OCI-M2 (cell line): Measurements from ENCODE around the gene TRIM52.

Experiments used
- DNase-seq: peaks from one replicate; lab custom pipeline; 2025; ENCODE audit not compliant: unreplicated experiment; lab: John Stamatoyannopoulos, UW

Gene TRIM52

DNA sequence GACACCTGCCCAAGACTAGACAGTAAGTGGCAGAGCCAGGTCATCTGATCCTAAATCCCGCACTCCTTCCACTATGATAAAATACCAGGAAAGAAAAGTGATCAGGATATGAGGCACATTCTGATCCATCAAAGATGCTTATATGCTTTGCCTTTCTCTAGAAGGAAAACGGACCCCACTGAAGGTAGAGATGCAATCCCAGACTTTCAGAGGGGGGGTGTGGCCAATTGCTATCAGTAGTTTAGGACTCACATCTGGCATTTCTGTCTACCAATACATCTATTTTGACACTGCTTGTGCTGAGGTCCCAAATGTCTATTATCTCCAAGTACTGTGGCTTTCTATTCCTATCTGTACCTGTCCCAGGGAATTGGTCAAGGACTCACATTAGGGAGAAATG is 1.7 kb downstream of the TRIM52 start:
- no peak for DNase-seq

DNA sequence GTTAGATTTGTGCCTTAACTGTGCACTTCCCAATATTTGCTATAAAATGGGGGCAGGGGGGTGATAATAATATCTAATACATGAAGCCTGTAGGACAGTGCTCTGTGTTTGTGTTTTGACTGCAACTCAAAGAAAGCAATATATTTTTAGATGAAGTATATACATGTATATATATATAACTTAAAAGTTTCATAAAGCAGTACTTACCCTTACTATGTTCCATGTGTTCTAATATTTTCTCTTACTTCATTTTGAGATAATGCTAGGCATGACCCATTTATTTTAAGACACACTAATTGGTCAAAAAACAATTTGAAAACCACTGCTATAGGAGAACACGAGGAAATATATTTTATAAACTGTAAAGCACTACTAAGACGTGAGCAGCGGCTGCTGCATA is 2.4 kb downstream of the TRIM52 start:
- no peak for DNase-seq

DNA sequence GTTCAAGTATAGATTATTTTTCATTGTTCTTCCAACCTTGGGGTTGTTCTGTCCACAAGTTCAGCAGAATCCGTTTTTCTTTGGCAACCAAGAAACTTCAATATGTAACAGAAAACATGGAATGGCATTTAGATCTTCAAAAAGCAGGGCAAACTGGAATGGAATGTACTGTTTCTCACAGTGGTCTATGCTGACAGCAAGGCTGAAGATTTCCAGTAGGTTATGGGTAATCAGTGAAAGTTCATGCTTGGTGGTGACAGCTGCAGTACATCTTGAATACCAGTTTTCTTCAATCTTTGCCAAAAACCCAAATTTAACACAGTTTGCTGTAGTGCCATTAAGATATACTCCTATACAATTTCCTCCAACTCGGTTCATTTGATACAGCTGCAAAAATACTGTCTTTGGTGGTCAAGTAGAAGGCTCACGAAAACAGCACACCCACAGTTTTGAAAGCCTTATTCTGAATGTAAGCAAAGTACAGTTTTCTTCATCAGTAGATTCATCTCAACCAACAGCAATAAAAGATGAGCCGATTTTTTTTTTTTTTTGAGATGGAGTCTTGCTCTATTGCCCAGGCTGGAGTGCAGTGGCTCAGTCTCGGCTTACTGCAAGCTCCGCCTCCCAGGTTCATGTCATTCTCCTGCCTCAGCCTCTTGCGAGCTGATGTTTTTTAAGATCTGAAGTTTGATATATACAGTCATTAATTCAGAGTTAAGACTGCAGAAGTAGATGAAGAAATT is 4.9 kb downstream of the TRIM52 start:
- DNase-seq: no peak

DNA sequence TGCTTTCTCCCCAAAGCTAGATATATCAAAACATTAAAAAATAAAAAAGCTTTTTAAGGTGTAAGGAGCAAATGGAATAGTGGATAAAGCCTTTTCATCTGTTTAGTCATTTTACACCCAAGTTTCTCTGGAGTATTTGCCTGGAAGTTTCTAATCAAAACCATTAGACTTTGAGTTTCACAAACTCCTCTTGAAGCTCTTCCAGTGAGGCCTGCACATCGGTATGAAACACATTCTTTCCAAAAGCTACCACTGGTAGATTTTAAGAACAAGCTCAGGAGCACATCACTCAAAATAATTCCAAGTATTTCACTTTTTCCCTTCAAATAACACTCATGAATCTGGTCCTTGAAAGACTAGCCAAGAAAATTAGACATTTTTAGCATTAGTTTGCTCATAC is 5.7 kb downstream of the TRIM52 start:
- DNase-seq: no peak

DNA sequence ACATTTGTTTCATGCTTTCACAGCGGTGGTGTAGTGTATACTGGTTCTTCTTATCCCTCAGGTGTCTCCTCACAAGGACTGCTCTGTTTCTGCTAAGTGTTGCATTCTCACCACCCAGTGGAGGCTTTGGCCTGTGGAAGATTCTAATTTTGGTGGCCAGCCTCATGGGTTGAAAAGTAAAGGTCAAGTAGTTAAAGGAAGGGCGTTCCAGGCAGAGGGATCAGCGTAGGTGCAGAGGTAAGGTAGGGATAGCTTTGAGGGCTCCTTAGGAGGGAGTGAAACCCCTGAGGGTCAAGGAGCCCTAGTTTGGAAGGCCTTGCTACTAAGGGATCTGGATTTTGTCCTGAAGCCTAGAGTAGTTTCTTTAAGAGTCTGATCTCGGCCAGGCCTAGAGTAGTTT is 12.7 kb downstream of the TRIM52 start:
- no peak for DNase-seq

DNA sequence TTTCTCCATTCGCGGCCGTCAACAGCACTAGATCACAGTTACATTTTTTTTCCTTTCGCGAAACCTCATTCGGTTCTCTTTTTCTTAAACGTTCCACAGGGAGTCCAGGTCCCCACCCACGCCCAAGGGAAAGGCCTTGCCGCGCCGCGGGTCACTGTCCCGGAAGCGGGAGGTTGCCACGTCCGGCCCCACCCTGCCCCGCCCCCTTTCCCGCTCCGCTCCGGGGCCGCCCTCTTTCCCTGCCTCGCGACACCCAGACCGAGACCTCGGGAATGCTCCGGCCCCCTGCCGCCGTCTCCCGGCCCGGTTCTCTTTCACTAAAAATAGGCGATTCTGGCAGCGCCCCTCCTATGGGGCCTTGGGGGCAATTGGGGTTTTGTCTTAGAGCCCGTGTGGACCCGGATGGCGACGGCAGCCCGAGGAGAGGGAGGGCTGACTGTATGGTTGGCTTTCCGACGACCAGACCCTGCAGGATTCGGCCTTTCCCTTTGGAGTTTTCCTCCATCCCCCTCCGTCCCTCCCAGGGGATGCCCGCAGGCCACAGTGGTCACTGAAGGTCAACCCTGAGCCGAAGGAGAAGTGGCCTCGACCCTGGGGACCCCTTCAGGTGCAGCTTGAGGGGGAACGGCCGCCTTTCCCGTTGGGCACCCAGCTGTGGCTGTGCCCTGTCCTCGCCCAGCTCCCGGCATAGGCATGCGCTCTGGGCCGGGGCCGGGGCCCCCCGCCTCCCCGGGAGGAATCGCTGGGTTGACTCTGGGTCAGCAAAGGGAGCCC is 14.5 kb downstream of the TRIM52 start:
- no peak for DNase-seq

DNA sequence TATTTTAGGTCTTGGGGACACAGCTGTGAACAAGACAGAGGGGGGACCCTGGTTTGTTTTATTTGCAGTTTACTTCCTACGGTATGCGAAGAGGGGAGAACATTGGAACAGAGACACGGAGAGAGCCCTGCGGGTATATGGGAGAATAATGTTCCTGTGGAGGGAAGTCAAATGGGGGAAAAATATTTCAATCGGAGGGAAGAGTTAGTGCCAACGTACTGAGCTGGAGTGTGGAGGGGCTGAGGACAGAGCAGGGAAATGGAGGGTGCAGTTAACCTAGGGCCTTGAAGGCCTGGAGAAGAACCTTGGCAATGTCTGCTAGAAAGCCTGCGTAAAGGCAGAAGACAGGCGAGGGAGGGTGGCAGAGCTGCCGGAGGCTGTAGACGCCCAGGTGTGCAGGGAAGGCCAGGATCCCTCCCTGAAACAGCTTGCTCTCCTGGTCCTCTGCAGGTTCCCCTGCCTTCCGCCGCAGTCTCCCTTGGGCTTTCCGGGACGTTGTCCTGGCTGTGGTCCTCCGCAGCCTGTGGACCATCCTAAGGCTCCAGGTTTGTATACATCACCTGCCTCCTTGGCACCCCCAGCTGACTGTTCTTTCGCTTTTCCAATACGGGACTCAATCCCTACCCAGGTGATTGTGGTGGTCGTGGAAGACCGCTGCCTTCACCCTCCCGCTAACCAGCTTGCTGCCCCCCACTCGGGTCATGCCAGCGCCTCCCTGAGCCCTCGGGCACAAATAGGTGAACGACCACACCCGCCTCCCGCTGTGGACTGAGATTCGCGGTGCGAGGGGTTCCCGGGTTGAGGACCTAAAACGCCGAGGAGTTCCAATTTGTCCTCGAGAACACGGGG is 15.3 kb downstream of the TRIM52 start:
- DNase-seq: no peak

DNA sequence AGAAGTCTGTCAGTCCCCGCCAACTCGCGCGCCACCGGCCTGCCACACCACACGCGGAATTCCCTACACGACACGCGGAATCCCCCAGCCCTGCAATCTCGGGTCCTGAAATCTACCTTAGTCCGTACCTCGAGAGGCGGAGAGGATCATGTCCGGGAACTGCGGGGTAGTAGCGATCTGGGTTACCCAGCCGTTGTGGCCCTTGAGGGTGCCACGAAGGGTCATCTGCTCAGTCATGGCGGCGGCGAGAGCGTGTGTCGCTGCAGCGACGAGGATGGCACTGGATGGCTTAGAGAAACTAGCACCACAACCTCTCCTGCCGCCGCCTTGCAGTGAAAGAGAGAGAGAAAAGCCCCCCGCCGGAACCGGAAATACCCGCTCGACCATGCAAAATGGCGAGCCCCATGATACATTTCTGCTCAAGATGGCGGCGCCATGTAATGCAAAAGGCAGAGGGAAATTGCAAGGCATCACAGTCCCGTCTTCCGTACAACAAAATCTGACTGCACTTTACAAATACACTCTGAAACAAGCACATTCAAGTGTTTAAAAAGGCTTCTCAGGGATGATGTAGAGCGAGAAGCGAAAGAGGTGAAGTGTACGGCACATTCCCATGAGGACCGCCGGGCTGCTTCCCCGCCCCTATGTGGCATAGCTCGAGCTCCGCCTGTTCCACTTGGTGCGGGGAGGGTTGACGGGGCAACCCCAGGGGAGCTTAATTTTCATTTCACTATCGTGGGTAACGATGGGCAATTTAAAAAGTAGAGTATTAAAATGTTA is 17.2 kb downstream of the TRIM52 start, which contains the start of gene RACK1:
Gene RACK1 (minus strand): TSS at position 343 of the 780 bp plus-strand sequence. CDS start 106 bp downstream, at position 237.
- no peak for DNase-seq

DNA sequence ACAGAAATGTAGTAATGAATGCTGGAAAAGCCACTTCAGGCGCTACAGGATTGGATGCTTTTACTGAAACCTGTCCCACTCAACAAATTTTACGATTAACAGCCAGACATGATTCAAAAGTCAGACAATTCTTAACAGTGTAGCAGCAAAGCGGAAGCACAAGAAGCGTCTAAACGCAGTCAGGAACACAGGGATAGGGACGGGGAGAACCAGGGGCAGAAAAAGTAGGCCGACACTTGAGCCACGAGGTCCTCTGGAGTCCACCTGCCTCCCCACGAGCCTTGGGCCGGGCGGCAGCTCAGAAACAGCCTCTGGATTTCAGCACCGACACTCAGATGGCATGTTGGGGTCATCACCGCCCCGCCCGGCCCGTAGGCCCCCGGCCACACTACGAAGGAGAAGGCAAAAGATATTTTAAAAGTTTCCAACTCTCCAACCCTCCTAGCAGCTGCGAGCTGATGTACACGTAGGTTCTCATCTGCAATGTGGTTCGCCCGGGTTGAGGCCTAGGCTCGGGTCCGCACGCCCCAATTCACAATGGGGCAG is 17.9 kb downstream of the TRIM52 start:
- no peak for DNase-seq

DNA sequence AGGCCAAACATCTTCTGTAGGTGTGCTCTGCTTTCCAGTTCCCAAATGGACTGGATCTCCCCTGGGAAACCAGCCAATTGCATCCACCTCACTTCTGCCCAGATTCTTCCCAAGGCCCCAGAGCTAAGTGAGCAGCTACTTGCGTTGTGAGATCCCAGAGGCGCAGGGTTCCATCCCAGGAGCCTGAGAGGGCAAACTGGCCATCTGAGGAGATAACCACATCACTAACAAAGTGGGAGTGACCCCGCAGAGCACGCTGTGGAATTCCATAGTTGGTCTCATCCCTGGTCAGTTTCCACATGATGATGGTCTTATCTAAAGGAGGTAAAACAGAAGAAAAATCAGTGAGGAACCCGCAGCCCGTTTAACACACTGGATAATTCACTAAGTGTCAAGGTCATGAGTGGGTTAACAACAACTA is 18.9 kb downstream of the TRIM52 start:
- DNase-seq: no peak

DNA sequence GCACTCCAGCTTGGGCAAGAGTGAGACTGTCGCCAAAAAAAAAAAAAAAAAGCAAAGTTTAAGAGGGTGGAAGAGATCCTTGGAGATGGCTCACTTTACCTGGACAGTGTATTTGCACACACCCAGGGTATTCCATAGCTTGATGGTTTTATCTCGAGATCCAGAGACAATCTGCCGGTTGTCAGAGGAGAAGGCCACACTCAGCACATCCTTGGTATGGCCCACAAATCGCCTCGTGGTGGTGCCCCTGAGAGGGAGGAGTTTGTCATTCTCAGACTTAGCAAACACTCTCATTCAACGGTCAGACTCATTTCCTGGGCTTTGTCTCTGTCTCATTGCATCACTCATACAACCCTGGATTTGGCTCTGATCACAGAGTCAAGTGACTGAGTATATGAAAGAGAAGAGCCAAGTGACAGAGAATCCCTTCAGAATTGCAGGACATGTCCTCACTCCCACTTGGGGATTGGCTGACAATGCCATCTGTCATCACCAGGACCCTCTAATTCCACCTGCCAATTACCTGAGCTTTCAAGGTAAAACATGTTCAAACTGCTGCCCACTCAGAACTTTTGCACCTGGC is 19.5 kb downstream of the TRIM52 start:
- DNase-seq: no peak

DNA sequence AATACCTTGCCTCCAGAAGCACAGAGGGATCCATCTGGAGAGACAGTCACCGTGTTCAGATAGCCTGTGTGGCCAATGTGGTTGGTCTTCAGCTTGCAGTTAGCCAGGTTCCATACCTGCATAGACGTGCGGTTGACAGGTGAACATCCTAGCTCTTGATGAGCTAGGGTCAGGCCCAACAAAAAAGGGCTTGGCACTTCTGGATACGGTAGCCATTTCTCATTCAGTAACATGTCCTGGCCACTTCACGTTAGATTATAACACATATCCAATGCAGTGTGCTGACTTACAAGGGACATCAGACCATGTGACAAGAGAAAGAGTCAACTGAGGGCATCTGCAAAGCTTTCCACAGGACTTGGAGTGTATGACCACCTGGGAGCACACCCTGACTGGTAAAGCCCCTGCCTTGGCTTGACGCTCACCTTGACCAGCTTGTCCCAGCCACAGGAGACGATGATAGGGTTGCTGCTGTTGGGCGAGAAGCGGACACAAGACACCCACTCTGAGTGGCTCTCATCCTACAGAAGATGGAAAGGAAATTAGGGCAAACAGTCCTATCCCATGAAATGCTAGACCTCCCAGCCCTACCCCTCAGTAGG is 21.8 kb downstream of the TRIM52 start:
- no peak for DNase-seq

DNA sequence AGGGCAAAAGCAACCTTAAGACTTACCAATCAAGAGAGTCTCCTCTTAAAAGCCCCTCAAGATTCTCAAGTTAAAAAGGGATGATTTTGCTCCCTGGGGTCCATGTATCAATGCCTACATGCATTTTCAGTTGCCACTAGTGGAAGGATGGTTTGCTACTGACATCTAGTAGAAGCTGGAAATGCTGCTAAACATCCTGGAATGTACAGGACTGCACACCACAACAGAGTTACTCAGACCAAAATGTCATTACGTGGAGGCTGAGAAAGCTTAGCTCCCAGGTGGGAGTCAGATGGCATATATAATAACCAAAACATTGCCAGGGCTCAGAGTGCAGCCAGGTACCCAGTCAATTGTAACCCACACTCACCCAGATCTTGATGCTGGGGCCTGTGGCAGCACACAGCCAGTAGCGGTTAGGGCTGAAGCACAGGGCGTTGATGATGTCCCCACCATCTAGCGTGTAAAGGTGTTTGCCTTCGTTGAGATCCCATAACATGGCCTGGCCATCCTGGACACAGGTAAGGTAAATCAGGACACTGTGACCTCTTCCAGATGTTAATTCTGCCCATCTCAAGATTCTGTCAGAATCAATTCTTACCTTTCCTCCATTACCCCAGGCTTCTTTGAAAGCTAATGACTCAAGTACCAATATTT is 23.1 kb downstream of the TRIM52 start:
- no peak for DNase-seq

DNA sequence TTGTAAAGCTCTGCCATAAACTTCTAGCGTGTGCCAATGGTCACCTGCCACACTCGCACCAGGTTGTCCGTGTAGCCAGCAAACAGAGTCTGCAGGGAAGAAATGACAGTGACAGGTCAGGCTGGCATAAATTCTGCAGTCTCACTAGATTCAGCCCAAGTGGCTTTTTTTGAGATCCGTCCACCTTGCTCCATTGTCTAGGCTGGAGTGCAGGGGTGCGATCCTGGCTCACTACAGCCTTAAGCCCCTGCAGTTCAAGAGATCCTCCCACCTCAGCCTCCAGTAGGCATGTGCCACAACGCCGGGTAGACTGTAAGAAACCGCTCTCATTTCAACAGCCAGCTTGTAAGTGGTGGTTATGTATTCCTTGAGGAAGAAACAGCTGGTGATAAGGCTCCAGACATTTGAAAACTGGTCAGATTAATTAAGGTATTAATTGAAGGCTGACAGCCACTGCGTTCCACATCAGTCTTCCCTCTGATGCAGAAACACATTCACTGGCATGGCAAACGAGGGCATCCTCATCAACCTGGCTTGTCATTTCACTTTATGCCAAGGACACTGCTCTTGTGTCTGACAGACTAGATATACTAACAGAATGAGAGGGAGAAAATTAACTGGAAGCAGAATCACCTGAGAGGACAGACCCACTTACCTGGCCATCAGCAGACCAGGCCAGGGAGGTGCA is 23.8 kb downstream of the TRIM52 start:
- DNase-seq: no peak

DNA sequence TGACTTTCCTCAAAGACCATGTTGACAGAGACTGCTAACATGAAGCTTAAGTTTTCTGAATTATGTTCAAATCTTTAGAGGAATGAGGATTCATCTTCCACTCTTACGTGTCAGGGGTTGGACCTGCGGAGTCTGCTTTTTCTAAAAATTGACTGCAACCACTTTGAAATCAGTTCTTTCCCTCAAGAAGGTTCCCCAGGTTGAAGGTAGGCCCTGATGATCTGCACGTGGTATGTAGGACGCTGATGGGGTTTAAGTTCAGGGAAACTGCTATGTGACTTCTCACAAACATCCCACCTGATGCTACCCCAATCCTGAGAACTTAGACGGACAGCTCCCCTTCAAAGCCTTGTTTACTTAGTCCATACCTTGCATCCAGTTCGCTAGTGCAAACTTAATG is 24.5 kb downstream of the TRIM52 start:
- DNase-seq: no peak

DNA sequence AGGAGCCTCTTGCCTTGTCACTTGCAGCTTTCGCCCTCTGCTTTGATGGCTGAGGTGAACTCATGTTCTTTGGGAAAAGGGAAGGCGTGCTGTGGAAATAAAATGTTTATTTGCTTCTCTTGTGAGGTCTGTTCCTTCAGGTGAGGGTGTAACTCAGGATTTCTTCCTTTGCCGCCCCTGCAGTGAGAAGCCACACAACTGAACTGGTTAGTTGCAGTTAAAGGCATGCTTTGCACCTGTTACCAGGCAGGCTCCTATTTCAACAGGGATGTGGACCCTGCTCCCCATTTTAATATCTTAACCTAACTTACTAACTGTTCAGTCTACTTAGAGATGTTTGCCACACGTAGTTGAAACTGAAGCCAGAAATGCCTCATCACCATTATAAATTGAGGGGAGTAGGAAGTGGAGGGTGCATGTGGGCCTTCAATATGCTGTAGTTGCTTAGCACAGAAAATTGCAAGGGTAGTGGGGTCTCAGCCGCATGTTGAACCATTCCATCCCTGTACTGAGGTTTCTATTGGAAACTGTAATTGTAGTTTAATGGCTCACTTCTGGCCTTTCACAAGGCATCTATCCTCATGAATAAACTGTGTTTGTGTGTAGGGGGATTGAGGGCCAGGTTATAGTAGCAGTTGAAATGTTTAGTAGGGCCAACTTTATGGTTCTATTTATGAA is 25.1 kb downstream of the TRIM52 start:
- no peak for DNase-seq

DNA sequence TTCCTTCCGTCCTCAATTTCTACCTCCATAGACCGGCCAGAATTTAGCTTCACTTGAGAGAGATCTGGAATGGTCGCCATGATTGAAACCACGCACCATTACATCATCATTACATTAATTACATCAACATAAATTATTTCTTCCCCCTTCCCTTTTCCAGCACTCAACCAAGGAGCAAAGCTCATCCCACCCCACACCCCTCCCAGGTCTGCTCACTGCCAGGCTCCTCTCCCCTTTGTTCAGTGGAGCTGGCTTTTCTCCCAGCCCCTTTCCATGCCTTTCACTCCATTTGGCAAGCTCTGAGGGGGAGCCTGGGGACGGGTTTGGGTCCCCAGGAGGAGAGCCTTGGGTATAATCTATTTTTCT is 25.6 kb downstream of the TRIM52 start:
- no peak for DNase-seq
